Heart right ventricle (tissue), 16 donors: ENCODE data around the gene PAPPA. TPM values are rescaled to one million over a fixed set of nuclear protein-coding genes. Genes with fewer than 3 reads are reported as not detected.

ENCODE experiments used
- ATAC-seq, 8 donors: fragments of 200-7000 bp; cut with Tn5 transposase; one replicate each; pipeline ENCODE4 v1.9.1; 2020; ENCODE audit warnings: mild to moderate bottlenecking in 8 of 8, moderate library complexity in 8 of 8, moderate number of reproducible peaks in 1 of 8
- DNase-seq, 2 donors: peaks; one replicate each; pipeline ENCODE4 v3.0.0-alpha.2; 2020
- H3K27ac ChIP-seq, 10 donors: fragments of 200-600 bp; sonication (generic) in 2 of 10; one replicate each; pipeline versions ENCODE4 v1.5.0 to v1.8.0; 2020 to 2022; ENCODE audit warnings: mild to moderate bottlenecking in 3 of 10
- H3K27me3 ChIP-seq, 7 donors: fragments of 200-600 bp; one replicate each; pipeline ENCODE4 v1.8.0; 2021 to 2022; ENCODE audit warnings: mild to moderate bottlenecking in 2 of 7
- H3K36me3 ChIP-seq, 9 donors: fragments of 200-600 bp; sonication (generic) in 1 of 9; one replicate each; pipeline versions ENCODE4 v1.5.0 to v1.8.0; 2020 to 2022; ENCODE audit warnings: mild to moderate bottlenecking in 2 of 9
- H3K4me1 ChIP-seq, 9 donors: fragments of 200-600 bp; sonication (generic) in 1 of 9; one replicate each; pipeline versions ENCODE4 v1.5.0 to v1.8.0; 2020 to 2022; ENCODE audit warnings: mild to moderate bottlenecking in 4 of 9
- H3K4me3 ChIP-seq, 10 donors: fragments of 200-600 bp; sonication (generic) in 2 of 10; one replicate each; pipeline versions ENCODE4 v1.5.0 to v1.8.0; 2020 to 2022; ENCODE audit warnings: mild to moderate bottlenecking in 7 of 10, moderate library complexity in 2 of 10
- H3K9me3 ChIP-seq, 11 donors: fragments of 200-600 bp in 10 of 11; sonication (generic) in 2 of 11; one replicate each; pipeline versions ENCODE4 v1.5.0 to v1.8.0; 2013 to 2022; ENCODE audit warnings: mild to moderate bottlenecking in 2 of 11, control low read depth in 1 of 11, moderate library complexity in 1 of 11
- WGBS, 2 donors: extraction: QIAGEN DNeasy Blood & Tissue Kit; methylation state at CpG; one replicate each; pipeline ENCODE4 v1.1.7; 2013; ENCODE audit warnings: inconsistent platforms in 1 of 2; 5-methylcytosine and 5-hydroxymethylcytosine counted together
- intact Hi-C, 10 donors: fragments of 100-400 bp; cut with DNase I; formaldehyde crosslinking; loops; one replicate each; pipeline versions ENCODE4 v1.11.1 to v1.14.2; 2022
- polyA plus RNA-seq, 2 donors: library from polyadenylated mRNA; stranded (reverse); fragments of 200-250 nt; gene quantifications; one replicate each; pipeline ENCODE4 v1.2.3, GENCODE V29; 2013
- total RNA-seq, 10 donors: library from RNA; stranded (reverse); fragmentation: NEBNext Ultra II Directional in 3 of 10; extraction: Animal tissue kit (Norgen Biotek cat#: 25700) in 3 of 10; gene quantifications; one replicate each; pipeline versions ENCODE4 v1.2.1 to v1.2.4, GENCODE V29; 2021 to 2023
- TF ChIP-seq, protein P1 (sequence below), 9 donors: fragments of 200-600 bp; sonication (generic) in 2 of 9; IDR thresholded peaks; one replicate each; pipeline versions ENCODE4 v1.5.0 to v1.8.0; 2021 to 2022; ENCODE audit warnings: antibody characterized with exemption in 9 of 9, mild to moderate bottlenecking in 5 of 9, moderate library complexity in 1 of 9
- donor health status: Arrhythmogenic right ventricular cardiomyopathy.
- donor health status: ischemic (EF 13 %, LVEDD 7.1; RV severe dilation, severe dysfunction).
- donor health status: healthy with polysubstance abuse.
- donor health status: DM: no; HTN: yes; CAD: no.
- donor health status: DM: no; HTN: no; CAD: no.
- donor health status: ischemic (EF 25% LVEDD 6.9; RV normal size, moderate dysfunction).
- donor health status: ischemic (EF 25% LVEDD 5.7; RV mildly dilated, moderate dysfunction).
- donor health status: healthy.
- donor health status: DM: yes; HTN: yes; CAD: no.
- donor health status: Ischemic cardiomyopathy.
- donor health status: ischemic (EF 35%, LVEDD 5.7; RV mildly dilated, moderate dysfunction).
- donor health status: nonischemic (EF 11% LVEDD 7.7; RV severe dilation, severe dysfunction).
- donor health status: DM: yes; HTN: yes; CAD: no.
- donor health status: PGD.
- donor health status: ischemic (EF 29% LVEDD 5.4; RV normal size, mild dysfunction).
- donor health status: nonischemic (EF 23%, LVEDD 6.1; RV moderate dilation, normal function).

Gene PAPPA
- total and polyA plus RNA-seq, 12 donors = 0.15 to 3.4 (median 1.2) TPM

GRCh38 chr9:116154976-116155697 lies 1.5 kb downstream of the PAPPA start:
- DNase-seq = peak in 1 of 2 donors; percentile 14
- Histone ChIP-seq H3K9me3 (no peaks in the 10 kb centered on the region), H3K27me3 (peaks cover 0 to 68% (median 5%) of the 10 kb centered on the region in 7 donors), H3K4me1 (peaks cover 6 to 41% (median 20%) of the 10 kb centered on the region in 9 donors), H3K4me3 (peak overlapping the region in 9 of 10 donors; percentile 46 to 66 (median 59)), H3K27ac (peak overlapping the region in 9 of 10 donors; percentile 15 to 95 (median 88)), H3K36me3 (no peaks in the 10 kb centered on the region)
- TF ChIP-seq, protein P1, sequence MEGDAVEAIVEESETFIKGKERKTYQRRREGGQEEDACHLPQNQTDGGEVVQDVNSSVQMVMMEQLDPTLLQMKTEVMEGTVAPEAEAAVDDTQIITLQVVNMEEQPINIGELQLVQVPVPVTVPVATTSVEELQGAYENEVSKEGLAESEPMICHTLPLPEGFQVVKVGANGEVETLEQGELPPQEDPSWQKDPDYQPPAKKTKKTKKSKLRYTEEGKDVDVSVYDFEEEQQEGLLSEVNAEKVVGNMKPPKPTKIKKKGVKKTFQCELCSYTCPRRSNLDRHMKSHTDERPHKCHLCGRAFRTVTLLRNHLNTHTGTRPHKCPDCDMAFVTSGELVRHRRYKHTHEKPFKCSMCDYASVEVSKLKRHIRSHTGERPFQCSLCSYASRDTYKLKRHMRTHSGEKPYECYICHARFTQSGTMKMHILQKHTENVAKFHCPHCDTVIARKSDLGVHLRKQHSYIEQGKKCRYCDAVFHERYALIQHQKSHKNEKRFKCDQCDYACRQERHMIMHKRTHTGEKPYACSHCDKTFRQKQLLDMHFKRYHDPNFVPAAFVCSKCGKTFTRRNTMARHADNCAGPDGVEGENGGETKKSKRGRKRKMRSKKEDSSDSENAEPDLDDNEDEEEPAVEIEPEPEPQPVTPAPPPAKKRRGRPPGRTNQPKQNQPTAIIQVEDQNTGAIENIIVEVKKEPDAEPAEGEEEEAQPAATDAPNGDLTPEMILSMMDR (IDR thresholded peaks at IDR 0.05) = no peak
- intact Hi-C loops = loop anchor here (5.0 to 10.0 kb wide), 13 partner anchors 210 to 563 kb away; no protein-coding TSS in a partner anchor
- peak in 1 of 8 donors; percentile 13 for ATAC-seq
- WGBS, 2 donors = 16 to 21% methylated on average over 27 of the region's 27 CpGs

DNA sequence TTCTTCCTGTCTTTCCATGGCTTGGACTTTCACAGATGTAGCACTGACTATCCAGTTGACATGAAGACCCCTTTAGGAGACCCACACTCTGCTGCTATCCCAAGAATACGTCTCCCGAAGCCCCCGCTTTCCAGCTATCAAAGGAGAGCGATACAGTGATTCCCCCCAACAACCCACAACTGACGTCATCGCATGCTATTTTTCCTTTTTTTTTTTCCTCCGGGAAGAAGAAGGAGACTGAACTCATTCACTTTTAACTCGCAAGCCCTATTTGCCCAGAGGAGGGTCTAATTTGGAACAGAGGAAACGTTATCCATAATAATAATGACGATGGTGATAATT lies 2.1 kb downstream of the PAPPA start:
- 16 to 33% methylated on average over 10 of the region's 10 CpGs for WGBS, 2 donors
- Histone ChIP-seq H3K4me3 (peak overlapping the region in 9 of 10 donors; percentile 46 to 66 (median 59)), H3K36me3 (no peaks in the 10 kb centered on the region), H3K4me1 (peaks cover 6 to 41% (median 20%) of the 10 kb centered on the region in 9 donors), H3K27ac (peak overlapping the region in 8 of 10 donors; percentile 45 to 95 (median 89)), H3K9me3 (no peaks in the 10 kb centered on the region), H3K27me3 (peaks cover 0 to 68% (median 5%) of the 10 kb centered on the region in 7 donors)
- TF ChIP-seq, protein P1 (IDR thresholded peaks at IDR 0.05) = no peak
- ATAC-seq = no peak
- no peak for DNase-seq
- intact Hi-C loops = loop anchor here in 8 of 10 donors (2.0 to 10.0 kb wide), 13 partner anchors 211 to 563 kb away; no protein-coding TSS in a partner anchor

GRCh38 chr9:116156621-116157314 lies 3.2 kb downstream of the PAPPA start:
- Histone ChIP-seq H3K4me1 (peaks cover 6 to 41% (median 20%) of the 10 kb centered on the region in 9 donors), H3K27me3 (peaks cover 0 to 60% (median 5%) of the 10 kb centered on the region in 7 donors), H3K36me3 (no peaks in the 10 kb centered on the region), H3K9me3 (no peaks in the 10 kb centered on the region), H3K4me3 (peak overlapping the region in 9 of 10 donors; percentile 3 to 65 (median 43)), H3K27ac (peak overlapping the region; percentile 74 to 95 (median 87))
- TF ChIP-seq, protein P1 (IDR thresholded peaks at IDR 0.05) = no peak
- DNase-seq (peak; percentile 63 to 79), ATAC-seq (peak; percentile 84 to 98 (median 94))
- intact Hi-C loops = loop anchor here in 8 of 10 donors (2.0 to 10.0 kb wide), 13 partner anchors 212 to 564 kb away; no protein-coding TSS in a partner anchor
- WGBS, 2 donors = 0 to 4% methylated on average over 24 of the region's 24 CpGs
